LNCAP (cell line): Measurements from ENCODE around the gene GPD1L.

Experiments
- CTCF ChIP-seq: fragments of 450-650 bp; IDR thresholded peaks from 2 replicates; pipeline ENCODE4 v1.5.1; 2017; ENCODE audit warnings: mild to moderate bottlenecking

GPD1L gene

GRCh38 chr3:32208447-32208846 lies 102.0 kb downstream of the GPD1L start:
- TF ChIP-seq CTCF = no peak

- TF ChIP-seq CTCF = no peak
Observed at GRCh38 chr3:32215185-32215584, 108.8 kb downstream of the GPD1L start.

- no peak for TF ChIP-seq CTCF
Observed at GRCh38 chr3:32216172-32216783, 109.9 kb downstream of the GPD1L start.

- no peak for TF ChIP-seq CTCF
Observed at GRCh38 chr3:32217339-32217738, 110.9 kb downstream of the GPD1L start.
